Neutrophil (primary cell): ENCODE results near the gene NUP214.
"Not testable (repeated sequence)": the region's sequence is repeated elsewhere in the genome, so short reads cannot be mapped to it uniquely, and the experiment has no call there.

ENCODE experiments used
- H3K27ac ChIP-seq: fragments of 200-600 bp; sonication (generic); 2 replicates; pipeline ENCODE4 v1.5.1; 2016; ENCODE audit warnings: mild to moderate bottlenecking, moderate library complexity
- H3K27me3 ChIP-seq: fragments of 200-600 bp; sonication (generic); 2 replicates; pipeline ENCODE4 v1.6.0; 2016; ENCODE audit warnings: mild to moderate bottlenecking
- H3K36me3 ChIP-seq: fragments of 200-600 bp; sonication (generic); 2 replicates; pipeline ENCODE4 v1.5.1; 2017
- H3K4me1 ChIP-seq, 2 experiments: fragments of 200-600 bp in 1 of 2; sonication (generic) in 1 of 2; 1 replicate in 1 of 2; 2 replicates in 1 of 2; pipeline versions ENCODE4 v1.5.1 to v1.6.1; 2013 to 2016; ENCODE audit warnings: low read depth in 1 of 2, low read length in 1 of 2, mild to moderate bottlenecking in 1 of 2, moderate library complexity in 1 of 2; ENCODE audit not compliant: control insufficient read depth in 1 of 2, insufficient read depth in 1 of 2
- H3K4me3 ChIP-seq, 2 experiments: fragments of 200-600 bp in 1 of 2; sonication (generic) in 1 of 2; 1 replicate in 1 of 2; 2 replicates in 1 of 2; pipeline ENCODE4 v1.5.1; 2013 to 2016; ENCODE audit warnings: low read depth in 1 of 2, low read length in 1 of 2, mild to moderate bottlenecking in 1 of 2, moderate library complexity in 1 of 2
- H3K9me3 ChIP-seq: fragments of 200-600 bp; sonication (generic); 2 replicates; pipeline ENCODE4 v1.5.1; 2016
- TF ChIP-seq, protein P1 (sequence below): fragments of 200-600 bp; sonication (generic); IDR thresholded peaks from 2 replicates; pipeline ENCODE4 v1.5.1; 2016; ENCODE audit warnings: antibody characterized with exemption

Gene NUP214

DNA sequence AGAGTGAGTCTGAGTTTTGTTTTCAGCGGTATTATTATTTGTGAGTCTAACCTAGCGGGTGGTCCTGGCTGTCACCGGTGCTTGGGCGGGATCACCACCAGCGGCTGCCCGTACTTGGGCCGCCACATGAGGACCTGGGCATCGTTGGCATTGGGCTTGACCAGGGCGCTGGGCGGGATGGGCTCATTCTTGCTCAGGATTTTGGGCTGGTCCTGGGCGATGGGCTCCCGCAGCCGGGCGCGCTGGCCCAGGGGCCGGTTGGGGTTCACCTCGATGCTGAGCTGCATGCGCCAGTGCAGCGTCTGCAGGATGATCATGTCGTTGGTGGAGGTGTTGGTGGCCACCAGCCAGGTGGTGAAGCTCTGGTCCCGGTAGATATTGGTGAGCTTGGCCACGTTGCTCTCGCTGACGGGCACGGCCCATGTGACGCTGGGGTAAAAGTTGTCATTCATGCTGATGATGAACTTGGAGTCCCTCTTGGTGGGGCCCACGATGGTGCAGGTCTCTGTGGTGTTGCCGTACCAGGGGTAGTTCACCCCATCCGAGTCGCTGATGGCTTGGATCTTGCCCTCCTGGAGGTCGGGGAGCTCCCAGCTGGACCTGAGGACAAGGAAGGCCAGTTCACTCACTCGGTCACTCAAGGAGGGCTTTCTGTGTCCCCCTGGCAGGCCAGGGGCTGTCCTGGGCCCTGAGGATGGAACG is 135.5 kb downstream of the NUP214 start:
- H3K4me1 ChIP-seq, result peaks cover 62 to 66% of the 10 kb centered on the region in 2 experiments
- H3K9me3 ChIP-seq, result no peaks in the 10 kb centered on the region
- peak overlapping the region; percentile 96 for H3K27ac ChIP-seq
- no peaks in the 10 kb centered on the region for H3K27me3 ChIP-seq
- H3K36me3 ChIP-seq, result peaks cover 34% of the 10 kb centered on the region
- H3K4me3 ChIP-seq, result no peak overlapping the region
- TF ChIP-seq, protein P1, sequence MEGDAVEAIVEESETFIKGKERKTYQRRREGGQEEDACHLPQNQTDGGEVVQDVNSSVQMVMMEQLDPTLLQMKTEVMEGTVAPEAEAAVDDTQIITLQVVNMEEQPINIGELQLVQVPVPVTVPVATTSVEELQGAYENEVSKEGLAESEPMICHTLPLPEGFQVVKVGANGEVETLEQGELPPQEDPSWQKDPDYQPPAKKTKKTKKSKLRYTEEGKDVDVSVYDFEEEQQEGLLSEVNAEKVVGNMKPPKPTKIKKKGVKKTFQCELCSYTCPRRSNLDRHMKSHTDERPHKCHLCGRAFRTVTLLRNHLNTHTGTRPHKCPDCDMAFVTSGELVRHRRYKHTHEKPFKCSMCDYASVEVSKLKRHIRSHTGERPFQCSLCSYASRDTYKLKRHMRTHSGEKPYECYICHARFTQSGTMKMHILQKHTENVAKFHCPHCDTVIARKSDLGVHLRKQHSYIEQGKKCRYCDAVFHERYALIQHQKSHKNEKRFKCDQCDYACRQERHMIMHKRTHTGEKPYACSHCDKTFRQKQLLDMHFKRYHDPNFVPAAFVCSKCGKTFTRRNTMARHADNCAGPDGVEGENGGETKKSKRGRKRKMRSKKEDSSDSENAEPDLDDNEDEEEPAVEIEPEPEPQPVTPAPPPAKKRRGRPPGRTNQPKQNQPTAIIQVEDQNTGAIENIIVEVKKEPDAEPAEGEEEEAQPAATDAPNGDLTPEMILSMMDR, result no peak

DNA sequence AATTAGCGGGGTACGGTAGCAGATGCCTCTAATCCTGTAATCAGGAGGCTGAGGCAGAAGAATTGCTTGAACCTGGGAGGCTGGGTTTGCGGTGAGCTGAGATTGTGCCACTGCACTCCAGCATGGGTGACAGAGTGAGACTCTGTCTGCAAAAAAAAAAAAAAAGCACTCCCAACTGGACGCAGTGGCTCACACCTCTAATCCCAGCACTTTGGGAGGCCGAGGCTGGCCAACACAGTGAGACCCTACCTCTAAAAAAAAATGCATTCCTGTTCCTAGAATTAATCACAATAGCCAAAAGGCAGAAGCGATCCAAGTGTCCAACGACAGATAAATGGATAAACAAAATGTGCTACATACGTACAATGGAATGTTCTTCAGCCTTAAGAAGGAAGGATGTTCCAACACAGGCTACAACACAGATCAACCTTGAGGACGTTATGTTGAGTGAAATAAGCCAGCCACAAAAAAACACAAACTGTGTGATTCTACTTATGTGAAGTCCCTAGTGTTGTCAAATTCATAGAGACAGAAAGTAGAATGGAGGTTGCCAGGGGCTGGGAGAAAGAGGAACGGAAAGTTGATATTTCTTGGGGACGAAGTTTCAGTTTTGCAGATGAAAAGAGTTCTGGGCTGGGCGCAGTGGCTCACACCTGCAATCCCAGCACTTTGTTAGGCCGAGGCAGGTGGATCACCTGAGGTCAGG is 137.1 kb downstream of the NUP214 start:
- H3K9me3 ChIP-seq, result no peaks in the 10 kb centered on the region
- peak overlapping the region; percentile 89 for H3K27ac ChIP-seq
- H3K4me1 ChIP-seq, result peaks cover 62 to 66% of the 10 kb centered on the region in 2 experiments
- H3K27me3 ChIP-seq, result no peaks in the 10 kb centered on the region
- TF ChIP-seq, protein P1, result no peak
- no peak overlapping the region for H3K4me3 ChIP-seq
- peaks cover 34% of the 10 kb centered on the region for H3K36me3 ChIP-seq

DNA sequence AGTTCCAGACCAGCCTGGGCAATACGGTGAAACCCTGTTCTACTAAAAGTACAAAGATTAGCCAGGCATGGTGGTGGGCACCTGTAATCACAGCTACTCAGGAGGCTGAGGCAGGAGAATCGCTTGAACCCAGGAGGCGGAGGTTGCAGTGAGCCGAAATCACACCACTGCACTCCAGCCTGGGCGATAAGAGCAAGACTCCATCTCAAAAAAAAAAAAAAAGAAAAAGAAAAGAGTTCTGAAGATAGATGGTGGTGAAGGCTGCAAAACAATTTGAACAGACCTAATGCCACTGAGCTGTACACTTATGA is 137.6 kb downstream of the NUP214 start:
- Histone ChIP-seq H3K4me1 (peaks cover 62 to 66% of the 10 kb centered on the region in 2 experiments), H3K36me3 (peaks cover 34% of the 10 kb centered on the region), H3K4me3 (peak overlapping the region in 1 of 2 experiments; percentile 9)

DNA sequence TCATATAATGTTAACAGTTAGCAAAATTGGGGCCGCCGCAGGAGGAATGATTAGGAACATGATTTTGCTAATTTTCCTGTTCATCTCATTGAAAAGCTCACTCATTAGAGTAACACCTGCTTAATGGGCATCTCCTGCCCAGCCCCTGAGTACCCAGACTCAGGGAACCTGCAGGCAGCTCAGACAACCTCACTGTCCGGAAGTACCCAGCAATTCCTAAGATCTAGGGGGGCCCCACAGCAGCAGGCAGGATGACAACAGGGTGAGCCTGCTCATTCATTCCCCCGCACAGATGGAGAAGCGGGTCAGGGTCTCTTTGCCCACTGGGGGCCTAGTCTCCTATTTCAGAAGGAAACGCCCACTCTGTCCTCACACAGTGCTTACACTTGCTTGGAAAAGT is 138.3 kb downstream of the NUP214 start:
- H3K4me3 ChIP-seq, result peak overlapping the region; percentile 9 to 19
- no peaks in the 10 kb centered on the region for H3K27me3 ChIP-seq
- H3K9me3 ChIP-seq, result no peaks in the 10 kb centered on the region
- TF ChIP-seq, protein P1, result no peak
- H3K4me1 ChIP-seq, result peaks cover 66% of the 10 kb centered on the region in 2 experiments
- H3K36me3 ChIP-seq, result peaks cover 30% of the 10 kb centered on the region
- peak overlapping the region; percentile 89 for H3K27ac ChIP-seq

More for the DNA sequence above, 137.6 kb downstream of the NUP214 start:
- H3K9me3 ChIP-seq, H3K27me3 ChIP-seq: not testable (repeated sequence)
- peak overlapping the region; percentile 89 for H3K27ac ChIP-seq

DNA sequence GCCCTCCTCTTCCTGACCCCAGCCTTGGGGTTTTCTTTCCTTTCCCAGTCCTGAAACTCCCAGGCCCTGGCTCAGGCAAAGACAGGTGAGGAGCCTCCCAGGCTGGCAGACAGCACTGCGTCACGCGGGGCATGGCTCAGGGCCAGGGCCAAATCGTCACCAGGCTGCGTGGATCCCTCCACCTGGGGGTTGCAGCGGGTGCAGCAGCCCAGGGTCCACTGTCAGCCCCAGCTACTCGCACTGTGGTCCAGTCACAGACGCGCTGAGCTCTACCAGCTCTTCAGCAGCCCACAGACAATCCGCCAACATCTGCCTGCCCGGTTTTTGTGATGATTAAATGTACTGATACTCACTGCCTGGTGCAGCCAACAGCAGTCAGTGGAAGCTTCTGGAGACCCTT is 138.8 kb downstream of the NUP214 start:
- Histone ChIP-seq H3K4me1 (peaks cover 70 to 71% of the 10 kb centered on the region in 2 experiments), H3K36me3 (peaks cover 25% of the 10 kb centered on the region), H3K27me3 (no peaks in the 10 kb centered on the region), H3K9me3 (no peaks in the 10 kb centered on the region), H3K4me3 (peak overlapping the region; percentile 9 to 19), H3K27ac (peak overlapping the region; percentile 89)
- TF ChIP-seq, protein P1, result no peak
